Measurements from ENCODE around the gene RNASE4. TPM values are rescaled to one million over a fixed set of nuclear protein-coding genes. Genes with fewer than 3 reads are reported as not detected.

RNASE4 gene
- total RNA-seq, 4 donors from 2014 or later = 24.7 to 78.9 (median 76.5) TPM

- H3K27ac ChIP-seq = no peak overlapping the region
- peaks cover 74% of the 10 kb centered on the region for H3K27me3 ChIP-seq
- H3K36me3 ChIP-seq = no peaks in the 10 kb centered on the region
- H3K9me3 ChIP-seq = no peaks in the 10 kb centered on the region
- intact Hi-C loops (cut with DNase I; ENCODE audit: low total_unique reads) = no loop called here
- 39 to 57% methylated on average over 9 to 28 of the region's 28 CpGs for WGBS, 2 donors (ENCODE audit: low coverage in 1 of 2)
- peaks cover 0 to 4% (median 0%) of the 10 kb centered on the region in 4 donors for H3K4me1 ChIP-seq
- DNase-seq = no peak
- H3K4me3 ChIP-seq = no peak overlapping the region
- in situ Hi-C loops (cut with MboI; ENCODE audit: low pct_ligation_motif_present in 1 of 4, low pct_unique_long_range_greater_than_20kb in 1 of 4, low sequenced_read_pairs in 3 of 4) = no loop called here
- TF ChIP-seq POLR2AphosphoS5 (IDR thresholded peaks at IDR 0.05) (no peak), CTCF (IDR thresholded peaks at IDR 0.05) (no peak), POLR2A (IDR thresholded peaks at IDR 0.05) (no peak), EP300 (IDR thresholded peaks at IDR 0.05; ENCODE audit: low read depth) (no peak)
Observed at GRCh38 chr14:20657216-20658211, 26.8 kb upstream of the RNASE4 start.

DNA sequence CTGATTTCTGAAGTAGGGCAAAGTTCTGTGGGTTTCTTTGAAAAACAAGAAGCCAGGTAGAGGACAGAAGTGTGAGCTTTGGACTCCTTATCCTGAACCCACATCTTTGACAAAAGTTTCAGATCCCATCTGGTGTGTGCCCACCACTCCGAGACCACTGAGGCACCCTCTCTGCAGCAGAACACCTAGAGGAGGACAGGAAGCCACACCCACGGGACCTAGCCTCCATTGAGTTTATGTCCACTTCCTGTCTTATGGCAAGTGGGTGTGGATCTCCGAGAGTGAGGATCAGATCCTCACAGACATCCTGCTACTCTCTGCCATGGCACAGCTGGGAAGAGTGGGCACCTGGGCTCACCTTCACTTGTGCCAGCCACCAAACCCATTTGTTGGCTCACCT lies 26.1 kb upstream of the RNASE4 start:
- in situ Hi-C loops (cut with MboI; ENCODE audit: low pct_ligation_motif_present in 1 of 4, low pct_unique_long_range_greater_than_20kb in 1 of 4, low sequenced_read_pairs in 3 of 4) = no loop called here
- intact Hi-C loops (cut with DNase I; ENCODE audit: low total_unique reads) = no loop called here

DNA sequence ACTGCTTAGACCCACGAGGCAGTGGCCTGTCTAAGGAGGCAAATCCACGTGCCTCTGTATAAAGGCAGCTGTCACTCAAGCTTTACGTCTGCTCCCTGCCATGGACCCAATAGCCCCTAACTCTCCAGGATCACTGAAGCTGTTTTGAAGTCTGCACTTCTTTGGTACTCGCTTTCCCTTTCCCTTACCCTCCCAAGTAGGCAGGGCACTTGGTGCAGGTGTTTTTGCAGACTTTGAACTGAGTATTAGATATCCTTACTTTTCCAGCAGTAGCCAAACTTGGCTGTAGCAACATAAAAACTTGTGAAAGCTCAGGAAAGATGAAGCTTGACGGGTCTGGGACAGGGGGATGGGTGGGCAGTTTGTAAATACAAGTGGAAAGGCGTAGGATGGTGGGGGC lies 25.0 kb upstream of the RNASE4 start:
- Histone ChIP-seq H3K27ac (no peak overlapping the region), H3K36me3 (no peaks in the 10 kb centered on the region), H3K27me3 (peaks cover 57% of the 10 kb centered on the region), H3K4me1 (peaks cover 0 to 11% (median 7%) of the 10 kb centered on the region in 4 donors), H3K9me3 (no peaks in the 10 kb centered on the region), H3K4me3 (no peak overlapping the region)
- intact Hi-C loops (cut with DNase I; ENCODE audit: low total_unique reads) (no loop called here), in situ Hi-C loops (cut with MboI; ENCODE audit: low pct_ligation_motif_present in 1 of 4, low pct_unique_long_range_greater_than_20kb in 1 of 4, low sequenced_read_pairs in 3 of 4) (no loop called here)
- DNase-seq = no peak
- WGBS, 2 donors (ENCODE audit: low coverage in 1 of 2) = 43 to 56% methylated on average over 1 to 6 of the region's 6 CpGs
- no peak for TF ChIP-seq CTCF (IDR thresholded peaks at IDR 0.05)
- no peak for TF ChIP-seq EP300 (IDR thresholded peaks at IDR 0.05; ENCODE audit: low read depth)
- no peak for TF ChIP-seq POLR2AphosphoS5 (IDR thresholded peaks at IDR 0.05)
- TF ChIP-seq POLR2A (IDR thresholded peaks at IDR 0.05) = no peak

More for the DNA sequence above, 26.1 kb upstream of the RNASE4 start:
- no peak for DNase-seq
- H3K27me3 ChIP-seq = peaks cover 66% of the 10 kb centered on the region
- H3K4me3 ChIP-seq = no peak overlapping the region
- 63% methylated on average over 3 of the region's 3 CpGs; no CpG with 5 or more reads in 1 of the 2 donors for WGBS, 2 donors (ENCODE audit: low coverage in 1 of 2)
- H3K27ac ChIP-seq = no peak overlapping the region
- no peaks in the 10 kb centered on the region for H3K36me3 ChIP-seq
- no peak for TF ChIP-seq EP300 (IDR thresholded peaks at IDR 0.05; ENCODE audit: low read depth)
- no peak for TF ChIP-seq POLR2AphosphoS5 (IDR thresholded peaks at IDR 0.05)
- no peak for TF ChIP-seq POLR2A (IDR thresholded peaks at IDR 0.05)
- TF ChIP-seq CTCF (IDR thresholded peaks at IDR 0.05) = no peak
- peaks cover 0 to 8% (median 2%) of the 10 kb centered on the region in 4 donors for H3K4me1 ChIP-seq
- H3K9me3 ChIP-seq = no peaks in the 10 kb centered on the region

GRCh38 chr14:20659813-20660395 lies 24.5 kb upstream of the RNASE4 start:
- TF ChIP-seq POLR2AphosphoS5 (IDR thresholded peaks at IDR 0.05) = no peak
- TF ChIP-seq CTCF (IDR thresholded peaks at IDR 0.05) = no peak
- TF ChIP-seq EP300 (IDR thresholded peaks at IDR 0.05; ENCODE audit: low read depth) = no peak
- TF ChIP-seq POLR2A (IDR thresholded peaks at IDR 0.05) = no peak
- 78 to 87% methylated on average over 3 to 26 of the region's 26 CpGs for WGBS, 2 donors (ENCODE audit: low coverage in 1 of 2)
- no peaks in the 10 kb centered on the region for H3K36me3 ChIP-seq

More at GRCh38 chr14:20659813-20660395, 24.5 kb upstream of the RNASE4 start:
- H3K27me3 ChIP-seq = peaks cover 57% of the 10 kb centered on the region
- no peak overlapping the region for H3K4me3 ChIP-seq
- DNase-seq = no peak
- no peaks in the 10 kb centered on the region for H3K9me3 ChIP-seq
- in situ Hi-C loops (cut with MboI; ENCODE audit: low pct_ligation_motif_present in 1 of 4, low pct_unique_long_range_greater_than_20kb in 1 of 4, low sequenced_read_pairs in 3 of 4) = no loop called here
- intact Hi-C loops (cut with DNase I; ENCODE audit: low total_unique reads) = no loop called here
- H3K27ac ChIP-seq = no peak overlapping the region
- H3K4me1 ChIP-seq = peaks cover 0 to 12% (median 7%) of the 10 kb centered on the region in 4 donors

Measured in transverse colon (tissue), 4 donors.